BLaER1 treated with 17β-estradiol and CSF1 and Interleukin-3, amounts not matched to agents 10 nM and 100 nM (cell line): ENCODE data around the gene CACNB2.

Source experiments
- H3K27ac ChIP-seq, 11 experiments: shearing (Covaris generic); formaldehyde crosslinking; 2 replicates each; pipeline ENCODE4 v1.8.1; 2022
- H3K27me3 ChIP-seq, 11 experiments: shearing (Covaris generic); formaldehyde crosslinking; 2 replicates each; pipeline ENCODE4 v1.8.1; 2022
- H3K36me3 ChIP-seq, 11 experiments: shearing (Covaris generic); formaldehyde crosslinking; 2 replicates each; pipeline ENCODE4 v1.8.1; 2022
- H3K4me1 ChIP-seq, 10 experiments: shearing (Covaris generic); formaldehyde crosslinking; 2 replicates each; pipeline ENCODE4 v1.8.1; 2022
- H3K4me2 ChIP-seq, 11 experiments: shearing (Covaris generic); formaldehyde crosslinking; 2 replicates each; pipeline ENCODE4 v1.8.1; 2022
- H3K4me3 ChIP-seq, 10 experiments: shearing (Covaris generic); formaldehyde crosslinking; 2 replicates each; pipeline ENCODE4 v1.8.1; 2022
- H3K9ac ChIP-seq, 11 experiments: shearing (Covaris generic); formaldehyde crosslinking; 2 replicates each; pipeline ENCODE4 v1.8.1; 2022
- H3K9me3 ChIP-seq, 11 experiments: shearing (Covaris generic); formaldehyde crosslinking; replicated peaks in 1 of 11; 2 replicates each; pipeline ENCODE4 v1.8.1; 2022
- H4K20me1 ChIP-seq, 11 experiments: shearing (Covaris generic); formaldehyde crosslinking; 2 replicates each; pipeline ENCODE4 v1.8.1; 2022
- Cebpa-rat ChIP-seq, 11 experiments: shearing (Covaris generic); IDR thresholded peaks; 2 replicates each; pipeline ENCODE4 v1.8.1; 2022

Gene CACNB2

GRCh38 chr10:18376650-18377049 is 236.4 kb downstream of the CACNB2 start:
- no peaks in the 10 kb centered on the region for H3K4me1 ChIP-seq
- no peaks in the 10 kb centered on the region for H3K36me3 ChIP-seq
- H3K4me3 ChIP-seq: no peak overlapping the region
- H3K27me3 ChIP-seq: no peaks in the 10 kb centered on the region
- H3K9me3 ChIP-seq: peaks cover 0 to 10% (median 3%) of the 10 kb centered on the region in 11 experiments; a peak in 3 of 22 replicates
- no peak overlapping the region for H3K4me2 ChIP-seq
- no peak overlapping the region for H3K27ac ChIP-seq
- no peak overlapping the region for H3K9ac ChIP-seq
- TF ChIP-seq Cebpa-rat (IDR thresholded peaks at IDR 0.05): no peak
- no peaks in the 10 kb centered on the region for H4K20me1 ChIP-seq

- no peak overlapping the region for H3K27ac ChIP-seq
- H3K4me3 ChIP-seq: no peak overlapping the region
- no peaks in the 10 kb centered on the region for H3K4me1 ChIP-seq
- H3K9ac ChIP-seq: no peak overlapping the region
- TF ChIP-seq Cebpa-rat (IDR thresholded peaks at IDR 0.05): no peak
- H3K27me3 ChIP-seq: no peaks in the 10 kb centered on the region
- H3K4me2 ChIP-seq: no peak overlapping the region
- H3K36me3 ChIP-seq: no peaks in the 10 kb centered on the region
- H4K20me1 ChIP-seq: no peaks in the 10 kb centered on the region
- H3K9me3 ChIP-seq: 0 out of 22 replicates have a peak, but pooled peaks cover 0 to 5% (median 0%) of the 10 kb centered on the region in 11 experiments
These were observed 237.7 kb downstream of the CACNB2 start for GRCh38 chr10:18377898-18378297.

GRCh38 chr10:18378766-18379165 is 238.5 kb downstream of the CACNB2 start:
- Histone ChIP-seq H3K27ac (no peak overlapping the region), H4K20me1 (no peaks in the 10 kb centered on the region), H3K9me3 (0 out of 22 replicates have a peak, but pooled peaks cover 0 to 10% (median 0%) of the 10 kb centered on the region in 11 experiments), H3K4me1 (no peaks in the 10 kb centered on the region), H3K9ac (no peak overlapping the region), H3K4me2 (no peak overlapping the region), H3K27me3 (no peaks in the 10 kb centered on the region), H3K36me3 (no peaks in the 10 kb centered on the region), H3K4me3 (no peak overlapping the region)
- no peak for TF ChIP-seq Cebpa-rat (IDR thresholded peaks at IDR 0.05)

GRCh38 chr10:18381679-18382078 is 241.5 kb downstream of the CACNB2 start:
- Histone ChIP-seq H4K20me1 (no peaks in the 10 kb centered on the region), H3K4me3 (no peak overlapping the region), H3K9me3 (0 out of 22 replicates have a peak, but pooled peaks cover 0 to 9% (median 0%) of the 10 kb centered on the region in 11 experiments), H3K27ac (no peak overlapping the region), H3K4me1 (no peaks in the 10 kb centered on the region), H3K9ac (no peak overlapping the region), H3K27me3 (no peaks in the 10 kb centered on the region), H3K4me2 (no peak overlapping the region), H3K36me3 (no peaks in the 10 kb centered on the region)
- TF ChIP-seq Cebpa-rat (IDR thresholded peaks at IDR 0.05): no peak

GRCh38 chr10:18397906-18398305 is 257.7 kb downstream of the CACNB2 start:
- Histone ChIP-seq H3K4me2 (no peak overlapping the region), H3K36me3 (no peaks in the 10 kb centered on the region), H3K9me3 (no peaks in the 10 kb centered on the region), H3K4me3 (no peak overlapping the region), H3K9ac (no peak overlapping the region), H3K4me1 (no peaks in the 10 kb centered on the region; a peak in 1 of 20 replicates), H3K27me3 (no peaks in the 10 kb centered on the region), H3K27ac (no peak overlapping the region), H4K20me1 (no peaks in the 10 kb centered on the region)
- no peak for TF ChIP-seq Cebpa-rat (IDR thresholded peaks at IDR 0.05)

- no peaks in the 10 kb centered on the region for H4K20me1 ChIP-seq
- no peak overlapping the region for H3K4me3 ChIP-seq
- H3K4me1 ChIP-seq: no peaks in the 10 kb centered on the region; a peak in 1 of 20 replicates
- H3K27ac ChIP-seq: no peak overlapping the region
- H3K27me3 ChIP-seq: no peaks in the 10 kb centered on the region
- no peak for TF ChIP-seq Cebpa-rat (IDR thresholded peaks at IDR 0.05)
- H3K9me3 ChIP-seq: no peaks in the 10 kb centered on the region
- H3K9ac ChIP-seq: no peak overlapping the region
- no peak overlapping the region for H3K4me2 ChIP-seq
- H3K36me3 ChIP-seq: no peaks in the 10 kb centered on the region
These were observed 258.9 kb downstream of the CACNB2 start for GRCh38 chr10:18399158-18399557.

- Histone ChIP-seq H4K20me1 (no peaks in the 10 kb centered on the region), H3K27ac (no peak overlapping the region), H3K4me1 (no peaks in the 10 kb centered on the region; a peak in 1 of 20 replicates), H3K27me3 (no peaks in the 10 kb centered on the region), H3K9me3 (no peaks in the 10 kb centered on the region), H3K36me3 (no peaks in the 10 kb centered on the region), H3K4me2 (no peak overlapping the region), H3K4me3 (no peak overlapping the region), H3K9ac (no peak overlapping the region)
- no peak for TF ChIP-seq Cebpa-rat (IDR thresholded peaks at IDR 0.05)
These were observed 260.1 kb downstream of the CACNB2 start for GRCh38 chr10:18400201-18400905.

GRCh38 chr10:18400906-18401245 is 260.7 kb downstream of the CACNB2 start:
- H3K4me2 ChIP-seq: no peak overlapping the region
- no peaks in the 10 kb centered on the region for H4K20me1 ChIP-seq
- no peak overlapping the region for H3K27ac ChIP-seq
- H3K4me1 ChIP-seq: no peaks in the 10 kb centered on the region; a peak in 1 of 20 replicates
- H3K9me3 ChIP-seq: no peaks in the 10 kb centered on the region
- H3K27me3 ChIP-seq: no peaks in the 10 kb centered on the region
- no peak for TF ChIP-seq Cebpa-rat (IDR thresholded peaks at IDR 0.05)
- H3K9ac ChIP-seq: no peak overlapping the region
- H3K4me3 ChIP-seq: no peak overlapping the region
- H3K36me3 ChIP-seq: no peaks in the 10 kb centered on the region

GRCh38 chr10:18401416-18402195 is 261.4 kb downstream of the CACNB2 start:
- no peak for TF ChIP-seq Cebpa-rat (IDR thresholded peaks at IDR 0.05)
- Histone ChIP-seq H3K9me3 (no peaks in the 10 kb centered on the region), H3K27ac (no peak overlapping the region), H3K4me2 (no peak overlapping the region), H3K4me1 (no peaks in the 10 kb centered on the region; a peak in 1 of 20 replicates), H4K20me1 (no peaks in the 10 kb centered on the region), H3K4me3 (no peak overlapping the region), H3K9ac (no peak overlapping the region), H3K27me3 (no peaks in the 10 kb centered on the region), H3K36me3 (no peaks in the 10 kb centered on the region)

- no peaks in the 10 kb centered on the region for H3K9me3 ChIP-seq
- H3K4me2 ChIP-seq: no peak overlapping the region
- no peaks in the 10 kb centered on the region for H3K27me3 ChIP-seq
- H3K27ac ChIP-seq: no peak overlapping the region
- no peak overlapping the region for H3K9ac ChIP-seq
- no peaks in the 10 kb centered on the region for H3K4me1 ChIP-seq
- no peaks in the 10 kb centered on the region for H4K20me1 ChIP-seq
- TF ChIP-seq Cebpa-rat (IDR thresholded peaks at IDR 0.05): no peak
- H3K4me3 ChIP-seq: no peak overlapping the region
- no peaks in the 10 kb centered on the region for H3K36me3 ChIP-seq
These were observed 262.6 kb downstream of the CACNB2 start for GRCh38 chr10:18402853-18403252.
